K562 (cell line): ENCODE results near the gene KCNMB3. TPM values are rescaled to one million over a fixed set of nuclear protein-coding genes. Genes with fewer than 3 reads are reported as not detected.

ENCODE experiments used
- ARID3A ChIP-seq: IDR thresholded peaks from 2 replicates; pipeline ENCODE4 v1.6.1; 2012; ENCODE audit warnings: low read depth, low read length, improper control_type of control experiment, borderline replicate concordance
- CBX5 ChIP-seq: IDR thresholded peaks from 2 replicates; pipeline ENCODE4 v1.6.1; 2014; ENCODE audit warnings: low read depth, borderline replicate concordance
- CSDE1 ChIP-seq, 2 experiments: fragments of 450-650 bp; IDR thresholded peaks; 2 replicates each; pipeline ENCODE4 v1.6.1; 2016; ENCODE audit warnings: mild to moderate bottlenecking in 1 of 2
- GTF2E2 ChIP-seq: fragments of 200-800 bp; sonication (Bioruptor generic); IDR thresholded peaks from 2 replicates; pipeline ENCODE4 v1.6.1; 2016; ENCODE audit warnings: missing genetic modification characterization, missing compliant biosample characterization
- RBM39 ChIP-seq: fragments of 200-400 bp; formaldehyde crosslinking; optimal IDR thresholded peaks from 2 replicates; pipeline ENCODE3; 2018; ENCODE audit warnings: low read depth, low read length
- TEAD2 ChIP-seq: fragments of 450-650 bp; IDR thresholded peaks from 2 replicates; pipeline ENCODE4 v1.6.1; 2016; ENCODE audit warnings: missing genetic modification characterization, control low read depth, missing compliant biosample characterization
- ZEB2 ChIP-seq: fragments of 450-650 bp; IDR thresholded peaks from 2 replicates; pipeline ENCODE4 v1.6.1; 2016
- ZFPM2 ChIP-seq: fragments of 250-450 bp; sonication (Bioruptor Pico); IDR thresholded peaks from 2 replicates; pipeline ENCODE4 v1.5.1; 2022; ENCODE audit warnings: mild to moderate bottlenecking
- ZHX1 ChIP-seq: fragments of 150-350 bp; conservative IDR thresholded peaks from 2 replicates; pipeline ENCODE4 v1.6.1; 2014; ENCODE audit warnings: low read length
- polyA plus RNA-seq, 8 experiments: library from polyadenylated mRNA; depleted of rRNA in 4 of 8; stranded (reverse) in 5 of 8; unstranded in 3 of 8; fragments of >200 nt; fragmentation: Nextera tagmentation in 2 of 8; fragmentation: Illumina TruSeq in 1 of 8; extraction: Ambion mirVana in 2 of 8; extraction: Trizol in 1 of 8; gene quantifications; 2 replicates each; pipeline versions ENCODE4 v1.2.1 to v1.2.3, GENCODE V29; 2011 to 2014; ENCODE audit warnings: inconsistent platforms in 1 of 8, missing spikeins in 1 of 8
- total RNA-seq, 7 experiments: library from RNA; depleted of rRNA in 6 of 7; stranded (reverse); fragments of >200 nt in 6 of 7; fragmentation: Illumina TruSeq in 2 of 7; extraction: Trizol in 2 of 7; gene quantifications; 2 replicates each; pipeline versions ENCODE4 v1.2.1 to v1.2.3, GENCODE V29; 2011 to 2021; ENCODE audit warnings: low replicate concordance in 1 of 7

Gene KCNMB3
- total and polyA plus RNA-seq, 9 of the 15 experiments (the other 6 are each of a cell fraction or from before 2014, with no cell fraction given) = 7.0 to 21.1 (median 14.3) TPM

GRCh38 chr3:179264449-179264848 is 13.5 kb upstream of the KCNMB3 start (continued):
- no peak for TF ChIP-seq ARID3A
- no peak for TF ChIP-seq ZEB2
- TF ChIP-seq ZFPM2 (CRISPR knock-in tag) = no peak
- no peak for TF ChIP-seq RBM39
- TF ChIP-seq ZHX1 = no peak
- TF ChIP-seq CSDE1 (IDR thresholded peaks at IDR 0.05) = no peak
- TF ChIP-seq TEAD2 = no peak
- TF ChIP-seq CBX5 = no peak
- no peak for TF ChIP-seq GTF2E2 (tag)
